Right lobe of liver (tissue), 4 donors: ENCODE measurements around the gene EPS8L2.

Experiments
- POLR2A ChIP-seq: fragments of 450-650 bp; IDR thresholded peaks from one replicate; pipeline ENCODE4 v1.6.1; 2017; ENCODE audit warnings: antibody characterized with exemption, mild to moderate bottlenecking
- TF ChIP-seq, protein P1 (sequence below), 4 donors: fragments of 200-600 bp in 3 of 4; fragments of 450-650 bp in 1 of 4; IDR thresholded peaks; one replicate each; pipeline versions ENCODE4 v1.5.1 to v1.8.0; 2016 to 2022; ENCODE audit warnings: antibody characterized with exemption in 4 of 4, mild to moderate bottlenecking in 2 of 4
- donor health status: DM: no; HTN: no; CAD: no.
- donor health status: DM: no; HTN: no; CAD: no.
- donor health status: DM: no; HTN: yes; CAD: no.

GRCh38 chr11:766936-767210 lies 60.8 kb downstream of the EPS8L2 start:
- TF ChIP-seq, protein P1, sequence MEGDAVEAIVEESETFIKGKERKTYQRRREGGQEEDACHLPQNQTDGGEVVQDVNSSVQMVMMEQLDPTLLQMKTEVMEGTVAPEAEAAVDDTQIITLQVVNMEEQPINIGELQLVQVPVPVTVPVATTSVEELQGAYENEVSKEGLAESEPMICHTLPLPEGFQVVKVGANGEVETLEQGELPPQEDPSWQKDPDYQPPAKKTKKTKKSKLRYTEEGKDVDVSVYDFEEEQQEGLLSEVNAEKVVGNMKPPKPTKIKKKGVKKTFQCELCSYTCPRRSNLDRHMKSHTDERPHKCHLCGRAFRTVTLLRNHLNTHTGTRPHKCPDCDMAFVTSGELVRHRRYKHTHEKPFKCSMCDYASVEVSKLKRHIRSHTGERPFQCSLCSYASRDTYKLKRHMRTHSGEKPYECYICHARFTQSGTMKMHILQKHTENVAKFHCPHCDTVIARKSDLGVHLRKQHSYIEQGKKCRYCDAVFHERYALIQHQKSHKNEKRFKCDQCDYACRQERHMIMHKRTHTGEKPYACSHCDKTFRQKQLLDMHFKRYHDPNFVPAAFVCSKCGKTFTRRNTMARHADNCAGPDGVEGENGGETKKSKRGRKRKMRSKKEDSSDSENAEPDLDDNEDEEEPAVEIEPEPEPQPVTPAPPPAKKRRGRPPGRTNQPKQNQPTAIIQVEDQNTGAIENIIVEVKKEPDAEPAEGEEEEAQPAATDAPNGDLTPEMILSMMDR (IDR thresholded peaks at IDR 0.05): no peak
- no peak for TF ChIP-seq POLR2A
